Mononuclear cell (primary cell): ENCODE data around the gene OR52E5. TPM values are rescaled to one million over a fixed set of nuclear protein-coding genes. Genes with fewer than 3 reads are reported as not detected.

Experiments used
- H3K27me3 ChIP-seq: 2 replicates; pipeline ENCODE4 v1.6.0; 2011; ENCODE audit warnings: low read length, control low read depth; ENCODE audit not compliant: insufficient read depth
- H3K4me1 ChIP-seq: 2 replicates; pipeline ENCODE4 v1.5.1; 2011; ENCODE audit warnings: mild to moderate bottlenecking, low read length, control low read depth; ENCODE audit not compliant: insufficient read depth
- H3K4me3 ChIP-seq: 2 replicates; pipeline ENCODE4 v1.5.1; 2011; ENCODE audit warnings: mild to moderate bottlenecking, low read length, moderate library complexity
- H3K9me3 ChIP-seq: 2 replicates; pipeline ENCODE4 v1.5.1; 2011; ENCODE audit warnings: low read depth, mild to moderate bottlenecking, control low read depth, low read length
- total RNA-seq: library from RNA; depleted of rRNA; stranded (reverse); fragments of >200 nt; gene quantifications from one replicate; pipeline ENCODE4 v1.2.3, GENCODE V29; 2012

Gene OR52E5
- not detected for total RNA-seq

- Histone ChIP-seq H3K4me3 (no peak within 1 kb of the TSS), H3K27me3 (no peaks in the 10 kb centered on the region), H3K9me3 (no peaks in the 10 kb centered on the region), H3K4me1 (no peaks in the 10 kb centered on the region)
Observed at GRCh38 chr11:5892908-5893307, at the start of gene OR52E5. Gene OR52E5 (plus strand): TSS chr11:5893208. CDS start chr11:5900777, 7,569 bp downstream.

- Histone ChIP-seq H3K4me1 (no peaks in the 10 kb centered on the region), H3K4me3 (no peak overlapping the region), H3K9me3 (no peaks in the 10 kb centered on the region), H3K27me3 (peaks cover 3% of the 10 kb centered on the region)
Observed at GRCh38 chr11:5846701-5847100, 46.3 kb upstream of the OR52E5 start.

GRCh38 chr11:5847711-5848110 lies 45.3 kb upstream of the OR52E5 start:
- Histone ChIP-seq H3K27me3 (peaks cover 3% of the 10 kb centered on the region), H3K4me3 (no peak overlapping the region), H3K9me3 (no peaks in the 10 kb centered on the region), H3K4me1 (no peaks in the 10 kb centered on the region)

- Histone ChIP-seq H3K4me3 (no peak overlapping the region), H3K9me3 (no peaks in the 10 kb centered on the region), H3K27me3 (no peaks in the 10 kb centered on the region), H3K4me1 (no peaks in the 10 kb centered on the region)
Observed at GRCh38 chr11:5851002-5851401, 42.0 kb upstream of the OR52E5 start.

- Histone ChIP-seq H3K27me3 (no peaks in the 10 kb centered on the region), H3K4me3 (no peak within 1 kb of the TSS), H3K9me3 (no peaks in the 10 kb centered on the region), H3K4me1 (no peaks in the 10 kb centered on the region)
Observed at GRCh38 chr11:5857590-5857989, 35.4 kb upstream of the OR52E5 start, which contains the start of gene OR52E8. Gene OR52E8 (minus strand): TSS chr11:5857690. CDS start chr11:5857690, 0 bp downstream.

GRCh38 chr11:5865826-5866225 lies 27.2 kb upstream of the OR52E5 start:
- H3K4me3 ChIP-seq = no peak overlapping the region
- no peaks in the 10 kb centered on the region for H3K4me1 ChIP-seq
- no peaks in the 10 kb centered on the region for H3K9me3 ChIP-seq
- H3K27me3 ChIP-seq = no peaks in the 10 kb centered on the region

- no peaks in the 10 kb centered on the region for H3K27me3 ChIP-seq
- no peaks in the 10 kb centered on the region for H3K9me3 ChIP-seq
- no peaks in the 10 kb centered on the region for H3K4me1 ChIP-seq
- no peak overlapping the region for H3K4me3 ChIP-seq
Observed at GRCh38 chr11:5878564-5878963, 14.4 kb upstream of the OR52E5 start.

- Histone ChIP-seq H3K4me1 (no peaks in the 10 kb centered on the region), H3K9me3 (no peaks in the 10 kb centered on the region), H3K27me3 (no peaks in the 10 kb centered on the region), H3K4me3 (no peak within 1 kb of the TSS)
Observed at GRCh38 chr11:5880329-5880728, 12.7 kb upstream of the OR52E5 start, which contains the start of gene OR52E4. Gene OR52E4 (plus strand): TSS chr11:5880629. CDS start chr11:5884293, 3,664 bp downstream.

GRCh38 chr11:5881756-5882155 lies 11.3 kb upstream of the OR52E5 start:
- H3K9me3 ChIP-seq = no peaks in the 10 kb centered on the region
- H3K27me3 ChIP-seq = no peaks in the 10 kb centered on the region
- no peaks in the 10 kb centered on the region for H3K4me1 ChIP-seq
- H3K4me3 ChIP-seq = no peak overlapping the region

- no peaks in the 10 kb centered on the region for H3K4me1 ChIP-seq
Observed at GRCh38 chr11:5887172-5887571, 5.8 kb upstream of the OR52E5 start.

GRCh38 chr11:5887661-5888060 lies 5.3 kb upstream of the OR52E5 start:
- H3K4me3 ChIP-seq = no peak overlapping the region
- no peaks in the 10 kb centered on the region for H3K4me1 ChIP-seq
- no peaks in the 10 kb centered on the region for H3K9me3 ChIP-seq
- no peaks in the 10 kb centered on the region for H3K27me3 ChIP-seq

More at GRCh38 chr11:5887172-5887571, 5.8 kb upstream of the OR52E5 start:
- Histone ChIP-seq H3K4me3 (no peak overlapping the region), H3K9me3 (no peaks in the 10 kb centered on the region), H3K27me3 (no peaks in the 10 kb centered on the region)

GRCh38 chr11:5891216-5891800 lies 1.7 kb upstream of the OR52E5 start:
- Histone ChIP-seq H3K9me3 (no peaks in the 10 kb centered on the region), H3K27me3 (no peaks in the 10 kb centered on the region), H3K4me3 (no peak overlapping the region), H3K4me1 (no peaks in the 10 kb centered on the region)

- no peaks in the 10 kb centered on the region for H3K9me3 ChIP-seq
- no peaks in the 10 kb centered on the region for H3K27me3 ChIP-seq
- H3K4me1 ChIP-seq = no peaks in the 10 kb centered on the region
- no peak overlapping the region for H3K4me3 ChIP-seq
Observed at GRCh38 chr11:5899534-5899933, 6.5 kb downstream of the OR52E5 start.

- Histone ChIP-seq H3K9me3 (no peaks in the 10 kb centered on the region), H3K4me3 (no peak overlapping the region), H3K4me1 (no peaks in the 10 kb centered on the region), H3K27me3 (peaks cover 4% of the 10 kb centered on the region)
Observed at GRCh38 chr11:5910540-5910939, 17.5 kb downstream of the OR52E5 start.

- no peak overlapping the region for H3K4me3 ChIP-seq
- no peaks in the 10 kb centered on the region for H3K27me3 ChIP-seq
- no peaks in the 10 kb centered on the region for H3K9me3 ChIP-seq
- H3K4me1 ChIP-seq = no peaks in the 10 kb centered on the region
Observed at GRCh38 chr11:5922749-5923426, 29.9 kb downstream of the OR52E5 start.

- Histone ChIP-seq H3K27me3 (no peaks in the 10 kb centered on the region), H3K4me3 (no peak overlapping the region), H3K4me1 (no peaks in the 10 kb centered on the region), H3K9me3 (no peaks in the 10 kb centered on the region)
Observed at GRCh38 chr11:5923427-5923776, 30.4 kb downstream of the OR52E5 start.
